H1 (cell line): ENCODE measurements around the gene SPTAN1. TPM values are rescaled to one million over a fixed set of nuclear protein-coding genes. Genes with fewer than 3 reads are reported as not detected.

Experiments used
- CTCF ChIA-PET: fragments of 300-600 bp; sonication (Branson Sonifier 250); formaldehyde crosslinking; loops from one replicate; lab custom pipeline; 2021; ENCODE audit not compliant: partially characterized antibody; lab: Charles Lee
- POLR2A ChIA-PET: fragments of 300-600 bp; sonication (Branson Sonifier 250); formaldehyde crosslinking; loops from one replicate; lab custom pipeline; 2021; ENCODE audit warnings: inconsistent platforms; ENCODE audit not compliant: partially characterized antibody; lab: Charles Lee
- DNase-seq, 2 experiments: peaks; one replicate each; pipeline versions ENCODE4 v3.0.0 to v3.0.0-alpha.2; 2010 to 2022; ENCODE audit warnings: low spot score in 2 of 2, low read depth in 1 of 2, mixed read lengths in 1 of 2
- FAIRE-seq: peaks from 2 replicates; lab custom pipeline; 2011; peaks lifted over from hg19 to GRCh38; lab: Jason Lieb, UNC
- H2AFZ ChIP-seq: 2 replicates; pipeline ENCODE4 v1.8.1; 2012; ENCODE audit warnings: low read length, inconsistent platforms
- H2AK5ac ChIP-seq: 2 replicates; pipeline ENCODE4 v1.6.1; 2013; ENCODE audit warnings: low read depth, low read length
- H2BK120ac ChIP-seq: replicated peaks from 2 replicates; pipeline ENCODE3; 2013; ENCODE audit warnings: low read depth, low read length, inconsistent platforms
- H2BK12ac ChIP-seq: 2 replicates; pipeline ENCODE4 v1.6.1; 2013; ENCODE audit warnings: low read depth, low read length
- H2BK15ac ChIP-seq: 2 replicates; pipeline ENCODE4 v1.6.1; 2013; ENCODE audit warnings: low read length
- H2BK20ac ChIP-seq: 2 replicates; pipeline ENCODE4 v1.6.1; 2013; ENCODE audit warnings: low read length
- H2BK5ac ChIP-seq: 2 replicates; pipeline ENCODE4 v1.6.1; 2013; ENCODE audit warnings: low read depth, low read length
- H3K14ac ChIP-seq: 2 replicates; pipeline ENCODE4 v1.6.1; 2013; ENCODE audit warnings: inconsistent platforms; ENCODE audit not compliant: insufficient read length
- H3K18ac ChIP-seq: 2 replicates; pipeline ENCODE4 v1.6.1; 2013; ENCODE audit warnings: low read length; ENCODE audit errors: extremely low read depth
- H3K23ac ChIP-seq: 2 replicates; pipeline ENCODE4 v1.6.1; 2013; ENCODE audit warnings: inconsistent platforms; ENCODE audit not compliant: insufficient read length
- H3K23me2 ChIP-seq: 2 replicates; pipeline ENCODE4 v1.6.1; 2013; ENCODE audit warnings: low read depth, low read length
- H3K27ac ChIP-seq: 2 replicates; pipeline ENCODE4 v1.6.1; 2011; ENCODE audit warnings: low read depth, low read length, inconsistent platforms
- H3K27me3 ChIP-seq, 4 experiments: replicated peaks in 1 of 4; 1 replicate in 1 of 4; 2 replicates in 3 of 4; pipeline versions ENCODE4 v1.6.1 to v1.8.1; 2011 to 2013; ENCODE audit warnings: low read length in 3 of 4, mild to moderate bottlenecking in 3 of 4, inconsistent platforms in 2 of 4, mixed read lengths in 2 of 4, moderate library complexity in 1 of 4; ENCODE audit not compliant: control insufficient read depth in 3 of 4, insufficient read depth in 3 of 4; ENCODE audit errors: extremely low read depth in 1 of 4
- H3K36me3 ChIP-seq, 4 experiments: 2 replicates each; pipeline versions ENCODE4 v1.6.1 to v1.8.1; 2011 to 2013; ENCODE audit warnings: mild to moderate bottlenecking in 4 of 4, low read length in 3 of 4, moderate library complexity in 2 of 4, control low read depth in 1 of 4, inconsistent platforms in 1 of 4; ENCODE audit not compliant: insufficient read depth in 4 of 4, control insufficient read depth in 2 of 4
- H3K4ac ChIP-seq: replicated peaks from 2 replicates; pipeline ENCODE3; 2013; ENCODE audit warnings: low read length, low read depth, mixed read lengths, inconsistent platforms; ENCODE audit not compliant: insufficient read length
- H3K4me1 ChIP-seq, 4 experiments: replicated peaks in 1 of 4; 1 replicate in 1 of 4; 2 replicates in 3 of 4; pipeline versions ENCODE4 v1.6.1 to v1.8.1; 2011 to 2013; ENCODE audit warnings: low read length in 3 of 4, inconsistent platforms in 2 of 4, mixed read lengths in 1 of 4; ENCODE audit not compliant: insufficient read depth in 4 of 4, control insufficient read depth in 3 of 4
- H3K4me2 ChIP-seq, 2 experiments: 2 replicates each; pipeline versions ENCODE4 v1.6.1 to v1.8.1; 2011 to 2013; ENCODE audit warnings: low read depth in 2 of 2, low read length in 2 of 2, control low read depth in 1 of 2, inconsistent platforms in 1 of 2, mild to moderate bottlenecking in 1 of 2; ENCODE audit not compliant: insufficient read depth in 1 of 2
- H3K4me3 ChIP-seq, 4 experiments: fragments of 200-600, 300-600 bp in 1 of 4; sonication (generic), shearing (Covaris generic), sonication (Bioruptor Twin) in 1 of 4; 2 replicates each; pipeline versions ENCODE4 v1.5.1 to v1.8.1; 2011 to 2016; ENCODE audit warnings: low read length in 4 of 4, low read depth in 3 of 4, control low read depth in 2 of 4, inconsistent platforms in 2 of 4, mild to moderate bottlenecking in 2 of 4, mixed read lengths in 1 of 4, moderate library complexity in 1 of 4; ENCODE audit not compliant: insufficient read depth in 2 of 4; ENCODE audit errors: extremely low read depth in 1 of 4
- H3K56ac ChIP-seq: replicated peaks from 2 replicates; pipeline ENCODE3; 2013; ENCODE audit warnings: low read depth, mild to moderate bottlenecking, mixed read lengths, low read length, inconsistent platforms; ENCODE audit not compliant: insufficient read length
- H3K79me1 ChIP-seq: 2 replicates; pipeline ENCODE4 v1.6.1; 2013; ENCODE audit warnings: low read depth, low read length, control low read depth
- H3K79me2 ChIP-seq, 2 experiments: 2 replicates each; pipeline versions ENCODE4 v1.6.1 to v1.8.1; 2012 to 2013; ENCODE audit warnings: low read length in 2 of 2, mild to moderate bottlenecking in 2 of 2, inconsistent platforms in 1 of 2; ENCODE audit not compliant: insufficient read depth in 2 of 2, control insufficient read depth in 1 of 2
- H3K9ac ChIP-seq, 4 experiments: replicated peaks in 1 of 4; 1 replicate in 1 of 4; 2 replicates in 3 of 4; pipeline versions ENCODE4 v1.6.1 to v1.8.1; 2011 to 2013; ENCODE audit warnings: low read depth in 3 of 4, low read length in 3 of 4, control low read depth in 2 of 4, mild to moderate bottlenecking in 2 of 4, moderate library complexity in 2 of 4, inconsistent platforms in 1 of 4; ENCODE audit errors: extremely low read depth in 1 of 4
- H3K9me3 ChIP-seq, 2 experiments: 2 replicates each; pipeline versions ENCODE4 v1.6.1 to v1.8.1; 2012 to 2013; ENCODE audit warnings: mild to moderate bottlenecking in 2 of 2, moderate library complexity in 2 of 2, control low read depth in 1 of 2, inconsistent platforms in 1 of 2, low read depth in 1 of 2, low read length in 1 of 2, mixed read lengths in 1 of 2; ENCODE audit not compliant: insufficient read depth in 2 of 2
- H4K20me1 ChIP-seq, 2 experiments: replicated peaks in 1 of 2; 2 replicates each; pipeline versions ENCODE3 to v1.8.1; 2011 to 2013; ENCODE audit warnings: inconsistent platforms in 2 of 2, low read length in 2 of 2, mild to moderate bottlenecking in 1 of 2; ENCODE audit not compliant: insufficient read depth in 2 of 2, control insufficient read depth in 1 of 2
- H4K5ac ChIP-seq: 2 replicates; pipeline ENCODE4 v1.6.1; 2013; ENCODE audit warnings: low read length, low read depth, mixed read lengths, inconsistent platforms; ENCODE audit not compliant: insufficient read length
- H4K8ac ChIP-seq: 2 replicates; pipeline ENCODE4 v1.8.0; 2013; ENCODE audit warnings: mild to moderate bottlenecking, moderate library complexity, low read length, inconsistent platforms; ENCODE audit not compliant: insufficient read depth; ENCODE audit errors: extremely low read depth
- H4K91ac ChIP-seq: replicated peaks from 2 replicates; pipeline ENCODE3; 2013; ENCODE audit warnings: low read length, mixed read lengths, inconsistent platforms; ENCODE audit not compliant: insufficient read length
- PHF8 ChIP-seq: fragments of 200-600 bp; sonication (generic); conservative IDR thresholded peaks from 2 replicates; pipeline ENCODE4 v1.7.1; 2012; ENCODE audit warnings: low read depth, mild to moderate bottlenecking, inconsistent platforms, low read length, moderate library complexity
- POU5F1 ChIP-seq: IDR thresholded peaks from 2 replicates; pipeline ENCODE4 v1.6.1; 2011; ENCODE audit warnings: low read depth, mild to moderate bottlenecking, low read length, moderate library complexity
- WGBS, 2 experiments: shearing (Covaris generic) in 1 of 2; methylation state at CpG; one replicate each; pipeline versions ENCODE4 v1.1.6 to v1.1.7; 2013 to 2015; ENCODE audit warnings: low lambda C conversion rate in 2 of 2, mixed read lengths in 2 of 2, inconsistent platforms in 1 of 2, low coverage in 1 of 2, missing lambda C conversion rate in 1 of 2; ENCODE audit not compliant: insufficient replicate concordance in 2 of 2, insufficient coverage in 1 of 2, insufficient read length in 1 of 2; ENCODE audit errors: extremely low coverage in 1 of 2, missing lambda C conversion rate in 1 of 2; 5-methylcytosine and 5-hydroxymethylcytosine counted together
- polyA plus RNA-seq, 7 experiments: library from polyadenylated mRNA; depleted of rRNA in 3 of 7; stranded (reverse) in 5 of 7; unstranded in 2 of 7; fragments of >200 nt in 5 of 7; fragments of 200-250 nt in 2 of 7; gene quantifications; 1 replicate in 5 of 7; 2 replicates in 1 of 7; 4 replicates in 1 of 7; pipeline versions ENCODE4 v1.2.1 to v1.2.3, GENCODE V29; 2011 to 2013; ENCODE audit warnings: missing spikeins in 2 of 7, mixed read lengths in 2 of 7
- total RNA-seq: library from RNA; stranded (reverse); fragmentation: NEBNext Ultra II Directional; extraction: Animal tissue kit (Norgen Biotek cat#: 25700); gene quantifications from 2 replicates; pipeline ENCODE4 v1.2.1, GENCODE V29; 2021

Gene SPTAN1
- total and polyA plus RNA-seq, 2 of the 8 experiments (the other 6 are each of a cell fraction or from before 2014, with no cell fraction given): 182 to 216 TPM

GRCh38 chr9:128642675-128643245 lies 90.4 kb downstream of the SPTAN1 start:
- Histone ChIP-seq H3K18ac (no peak overlapping the region), H2BK20ac (no peak overlapping the region), H3K4me2 (no peak overlapping the region), H4K20me1 (peaks cover 0 to 6% of the 10 kb centered on the region in 2 experiments), H4K91ac (no peak overlapping the region), H2BK120ac (no peak overlapping the region), H2AFZ (no peak overlapping the region), H3K9ac (peak overlapping the region in 1 of 4 experiments; percentile 67; a peak in 1 of 7 replicates), H3K36me3 (peaks cover 2 to 12% (median 11%) of the 10 kb centered on the region in 4 experiments; a peak in 5 of 8 replicates), H3K14ac (no peak overlapping the region), H4K8ac (no peak overlapping the region), H3K23me2 (no peaks in the 10 kb centered on the region), H4K5ac (no peak overlapping the region), H2AK5ac (no peak overlapping the region), H3K27me3 (no peaks in the 10 kb centered on the region), H2BK5ac (no peak overlapping the region), H3K79me2 (no peaks in the 10 kb centered on the region; a peak in 1 of 4 replicates), H2BK12ac (no peak overlapping the region), H3K4me1 (no peaks in the 10 kb centered on the region), H3K4me3 (no peak overlapping the region), H3K79me1 (0 out of 2 replicates have a peak, but pooled peaks cover 5% of the 10 kb centered on the region), H3K23ac (no peak overlapping the region), H2BK15ac (no peak overlapping the region), H3K9me3 (no peaks in the 10 kb centered on the region), H3K56ac (no peak overlapping the region), H3K4ac (no peak overlapping the region), H3K27ac (no peak overlapping the region)
- ChIA-PET CTCF (interaction anchor here (1.0 to 1.2 kb wide), 2 partner anchors 10 to 12 kb away, joined by 3 read pairs; no protein-coding TSS in a partner anchor), POLR2A (interaction anchor here (0.7 to 15.6 kb wide), 4 partner anchors 9 to 75 kb away, joined by 3 to 313 read pairs (median 6); partner anchors contain the start of gene SET)
- TF ChIP-seq POU5F1: no peak
- no peak for TF ChIP-seq PHF8
- WGBS, 2 experiments: 89% methylated on average over 12 of the region's 12 CpGs; no CpG with 5 or more reads in 1 of the 2 experiments
- FAIRE-seq (no peak), DNase-seq (no peak)
